K562 (cell line): ENCODE measurements around the gene PRSS38. TPM values are rescaled to one million over a fixed set of nuclear protein-coding genes. Genes with fewer than 3 reads are reported as not detected.

Experiments
- ARID1B ChIP-seq: fragments of 450-650 bp; IDR thresholded peaks from 2 replicates; pipeline ENCODE4 v1.6.1; 2016; ENCODE audit warnings: antibody characterized with exemption, mild to moderate bottlenecking, inconsistent platforms
- ARNT ChIP-seq, 2 experiments: fragments of 450-650 bp; IDR thresholded peaks; 2 replicates each; pipeline ENCODE4 v1.6.1; 2016; ENCODE audit warnings: mild to moderate bottlenecking in 1 of 2
- CAMTA2 ChIP-seq: fragments of 250-450 bp; sonication (Bioruptor Pico); conservative IDR thresholded peaks from 2 replicates; pipeline ENCODE4 v1.5.1; 2022
- CBFA2T3 ChIP-seq: fragments of 450-650 bp; IDR thresholded peaks from 2 replicates; pipeline ENCODE4 v1.6.1; 2017
- DPF2 ChIP-seq: fragments of 450-650 bp; IDR thresholded peaks from 2 replicates; pipeline ENCODE4 v1.6.1; 2016
- HNRNPH1 ChIP-seq: fragments of 200-400 bp; formaldehyde crosslinking; optimal IDR thresholded peaks from 2 replicates; pipeline ENCODE3; 2017; ENCODE audit warnings: low read depth, mild to moderate bottlenecking, low read length, moderate library complexity
- NCOA2 ChIP-seq, 2 experiments: fragments of 450-650 bp; IDR thresholded peaks; 2 replicates each; pipeline ENCODE4 v1.6.1; 2018; ENCODE audit warnings: mild to moderate bottlenecking in 2 of 2, moderate library complexity in 1 of 2; ENCODE audit not compliant: partially characterized antibody in 2 of 2
- TAF7 ChIP-seq: fragments of 450-650 bp; IDR thresholded peaks from 2 replicates; pipeline ENCODE4 v1.6.1; 2016; ENCODE audit warnings: missing genetic modification characterization, missing compliant biosample characterization
- TBP ChIP-seq: optimal IDR thresholded peaks from 2 replicates; pipeline ENCODE3; 2011; ENCODE audit warnings: low read depth, low read length, improper control_type of control experiment
- ZKSCAN8 ChIP-seq: fragments of 200-800 bp; sonication (Bioruptor generic); IDR thresholded peaks from 2 replicates; pipeline ENCODE4 v1.6.1; 2016; ENCODE audit warnings: missing genetic modification characterization, missing compliant biosample characterization
- polyA plus RNA-seq, 8 experiments: library from polyadenylated mRNA; depleted of rRNA in 4 of 8; stranded (reverse) in 5 of 8; unstranded in 3 of 8; fragments of >200 nt; fragmentation: Nextera tagmentation in 2 of 8; fragmentation: Illumina TruSeq in 1 of 8; extraction: Ambion mirVana in 2 of 8; extraction: Trizol in 1 of 8; gene quantifications; 2 replicates each; pipeline versions ENCODE4 v1.2.1 to v1.2.3, GENCODE V29; 2011 to 2014; ENCODE audit warnings: inconsistent platforms in 1 of 8, missing spikeins in 1 of 8
- total RNA-seq, 7 experiments: library from RNA; depleted of rRNA in 6 of 7; stranded (reverse); fragments of >200 nt in 6 of 7; fragmentation: Illumina TruSeq in 2 of 7; extraction: Trizol in 2 of 7; gene quantifications; 2 replicates each; pipeline versions ENCODE4 v1.2.1 to v1.2.3, GENCODE V29; 2011 to 2021; ENCODE audit warnings: low replicate concordance in 1 of 7
- TF ChIP-seq, protein P1 (sequence below), 3 experiments: IDR thresholded peaks in 2 of 3; conservative IDR thresholded peaks in 1 of 3; 2 replicates each; pipeline ENCODE4 v1.5.1; 2011 to 2012; ENCODE audit warnings: low read length in 3 of 3, mild to moderate bottlenecking in 3 of 3, control low read depth in 2 of 3, improper control_type of control experiment in 1 of 3, inconsistent platforms in 1 of 3, low read depth in 1 of 3, mixed read lengths in 1 of 3, moderate library complexity in 1 of 3; ENCODE audit not compliant: insufficient read depth in 2 of 3

Gene PRSS38
- total and polyA plus RNA-seq, 9 of the 15 experiments (the other 6 are each of a cell fraction or from before 2014, with no cell fraction given), result 0.09 to 0.14 TPM; not detected in 7

DNA sequence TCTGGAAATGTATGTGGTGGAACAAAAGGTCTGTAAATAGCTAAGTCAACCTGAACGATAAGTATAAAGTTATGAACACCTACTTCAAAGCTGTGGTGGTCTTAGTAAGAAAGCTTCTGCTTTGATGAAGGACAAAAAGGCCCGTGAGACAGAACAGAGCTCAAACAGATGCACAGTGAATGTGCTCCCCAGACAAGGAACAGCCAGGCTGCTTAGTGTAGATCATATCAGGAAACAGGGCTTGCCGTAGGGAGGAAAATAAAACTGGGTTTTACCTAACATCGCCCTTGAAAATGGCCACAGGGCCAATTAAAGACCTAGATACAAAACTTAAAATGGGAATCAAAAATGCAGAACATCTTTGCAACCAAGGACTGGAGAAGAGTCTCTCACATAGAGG, 40.2 kb downstream of the PRSS38 start (continued):
- TF ChIP-seq, protein P1, sequence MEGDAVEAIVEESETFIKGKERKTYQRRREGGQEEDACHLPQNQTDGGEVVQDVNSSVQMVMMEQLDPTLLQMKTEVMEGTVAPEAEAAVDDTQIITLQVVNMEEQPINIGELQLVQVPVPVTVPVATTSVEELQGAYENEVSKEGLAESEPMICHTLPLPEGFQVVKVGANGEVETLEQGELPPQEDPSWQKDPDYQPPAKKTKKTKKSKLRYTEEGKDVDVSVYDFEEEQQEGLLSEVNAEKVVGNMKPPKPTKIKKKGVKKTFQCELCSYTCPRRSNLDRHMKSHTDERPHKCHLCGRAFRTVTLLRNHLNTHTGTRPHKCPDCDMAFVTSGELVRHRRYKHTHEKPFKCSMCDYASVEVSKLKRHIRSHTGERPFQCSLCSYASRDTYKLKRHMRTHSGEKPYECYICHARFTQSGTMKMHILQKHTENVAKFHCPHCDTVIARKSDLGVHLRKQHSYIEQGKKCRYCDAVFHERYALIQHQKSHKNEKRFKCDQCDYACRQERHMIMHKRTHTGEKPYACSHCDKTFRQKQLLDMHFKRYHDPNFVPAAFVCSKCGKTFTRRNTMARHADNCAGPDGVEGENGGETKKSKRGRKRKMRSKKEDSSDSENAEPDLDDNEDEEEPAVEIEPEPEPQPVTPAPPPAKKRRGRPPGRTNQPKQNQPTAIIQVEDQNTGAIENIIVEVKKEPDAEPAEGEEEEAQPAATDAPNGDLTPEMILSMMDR (IDR thresholded peaks at IDR 0.05 in 2 of 3, conservative IDR thresholded peaks at IDR 0.05 in 1 of 3; ENCODE audit: insufficient read depth in 2 of 3, low read depth in 1 of 3, low read length in 3 of 3), result 0 out of 6 replicates have a peak, but pooled peaks of 1 of the 3 experiments have one; percentile 1
- TF ChIP-seq HNRNPH1 (no peak), DPF2 (0 out of 2 replicates have a peak, but pooled peaks have one; percentile 25), NCOA2 (IDR thresholded peaks at IDR 0.05; ENCODE audit: partially characterized antibody in 2 of 2) (no peak), ARNT (IDR thresholded peaks at IDR 0.05) (no peak), TBP (peak; percentile 59), CBFA2T3 (0 out of 2 replicates have a peak, but pooled peaks have one; percentile 5), ZKSCAN8 (CRISPR knock-in tag) (no peak), CAMTA2 (CRISPR knock-in tag) (no peak), TAF7 (tag) (no peak), ARID1B (peak; percentile 31; the same call in 1 of the 2 replicates)
